HG02571 (cell line): ENCODE results near the gene SLC1A4.
"Not testable (repeated sequence)": the region's sequence is repeated elsewhere in the genome, so short reads cannot be mapped to it uniquely, and the experiment has no call there.

Source experiments
- ATAC-seq: cut with Tn5 transposase; IDR thresholded peaks from one replicate; pipeline ENCODE4 v1.9.1; 2021; ENCODE audit warnings: mild to moderate bottlenecking, moderate library complexity; ENCODE audit not compliant: unreplicated experiment

Gene SLC1A4

GRCh38 chr2:65024149-65024829, 35.1 kb downstream of the SLC1A4 start:
- ATAC-seq: no peak

GRCh38 chr2:65025453-65026123, 36.4 kb downstream of the SLC1A4 start:
- no peak for ATAC-seq

GRCh38 chr2:65026154-65026553, 37.0 kb downstream of the SLC1A4 start:
- no peak for ATAC-seq

GRCh38 chr2:65026704-65027464, 37.7 kb downstream of the SLC1A4 start:
- no peak for ATAC-seq

GRCh38 chr2:65027616-65028244, 38.5 kb downstream of the SLC1A4 start:
- ATAC-seq: no peak

- peak; percentile 4 for ATAC-seq
These were observed 41.5 kb downstream of the SLC1A4 start for GRCh38 chr2:65030476-65031332.

- peak; percentile 42 for ATAC-seq
These were observed 42.3 kb downstream of the SLC1A4 start for GRCh38 chr2:65031341-65032018.

GRCh38 chr2:65032019-65032975, 43.1 kb downstream of the SLC1A4 start:
- no peak for ATAC-seq

GRCh38 chr2:65033178-65033577, 44.0 kb downstream of the SLC1A4 start:
- ATAC-seq: no peak

- ATAC-seq: not testable (repeated sequence)
These were observed 44.5 kb downstream of the SLC1A4 start for GRCh38 chr2:65033667-65034066.

GRCh38 chr2:65035351-65035943, 46.2 kb downstream of the SLC1A4 start:
- no peak for ATAC-seq

GRCh38 chr2:65037178-65037577, 48.0 kb downstream of the SLC1A4 start:
- no peak for ATAC-seq

GRCh38 chr2:65039640-65040039, 50.4 kb downstream of the SLC1A4 start:
- ATAC-seq: no peak

- ATAC-seq: peak; percentile 91
These were observed 51.4 kb downstream of the SLC1A4 start for GRCh38 chr2:65040400-65041261.

- ATAC-seq: no peak
These were observed 53.8 kb downstream of the SLC1A4 start for GRCh38 chr2:65043001-65043400.

GRCh38 chr2:65044097-65044735, 55.0 kb downstream of the SLC1A4 start:
- ATAC-seq: no peak

- no peak for ATAC-seq
These were observed 56.5 kb downstream of the SLC1A4 start for GRCh38 chr2:65045651-65046050.
